GM10266 (cell line): ENCODE results near the gene OR6N2.
A peak's percentile ranks its signal among the peaks of the same experiment; 100 is the strongest.

ENCODE experiments used
- DNase-seq: peaks from one replicate; pipeline ENCODE4 v3.0.0; 2012; ENCODE audit errors: extremely low spot score
- CTCF ChIP-seq: IDR thresholded peaks from 2 replicates; pipeline ENCODE4 v1.5.1; 2012; ENCODE audit warnings: mild to moderate bottlenecking, low read depth; ENCODE audit not compliant: control insufficient read depth, insufficient read depth; ENCODE audit errors: missing control alignments

OR6N2 gene

GRCh38 chr1:158801396-158801795, 20.4 kb upstream of the OR6N2 start:
- no peak for TF ChIP-seq CTCF
- DNase-seq, result no peak

- DNase-seq, result no peak
- no peak for TF ChIP-seq CTCF
Observed at GRCh38 chr1:158800526-158800925, 19.5 kb upstream of the OR6N2 start.

- DNase-seq, result no peak
- no peak for TF ChIP-seq CTCF
Observed at GRCh38 chr1:158799689-158800088, 18.7 kb upstream of the OR6N2 start.

GRCh38 chr1:158798531-158798930, 17.5 kb upstream of the OR6N2 start:
- no peak for TF ChIP-seq CTCF
- no peak for DNase-seq

- DNase-seq, result no peak
- TF ChIP-seq CTCF, result no peak
Observed at GRCh38 chr1:158794247-158794646, 13.2 kb upstream of the OR6N2 start.

GRCh38 chr1:158793604-158794003, 12.6 kb upstream of the OR6N2 start:
- TF ChIP-seq CTCF, result peak; percentile 22
- no peak for DNase-seq

GRCh38 chr1:158771950-158772866, 8.8 kb downstream of the OR6N2 start, which contains the start of gene OR6N1:
TSS of gene OR6N1 (minus strand) at chr1:158772195. CDS start at chr1:158766682, 5,513 bp downstream.
- TF ChIP-seq CTCF, result no peak

More at GRCh38 chr1:158771950-158772866, 8.8 kb downstream of the OR6N2 start, which contains the start of gene OR6N1:
- no peak for DNase-seq
